ENCODE data around the gene SPOCD1. TPM values are rescaled to one million over a fixed set of nuclear protein-coding genes. Genes with fewer than 3 reads are reported as not detected.
A peak's percentile ranks its signal among the peaks of the same experiment; 100 is the strongest.

Gene SPOCD1
- total and polyA plus RNA-seq, 8 donors, result 0.06 to 0.69 (median 0.16) TPM; not detected in 4

- no peak for TF ChIP-seq CTCF (IDR thresholded peaks at IDR 0.05)
- no peak for FAIRE-seq
Observed at GRCh38 chr1:31812158-31812829, 3.5 kb downstream of the SPOCD1 start.

GRCh38 chr1:31811605-31812004 is 4.2 kb downstream of the SPOCD1 start:
- no peaks in the 10 kb centered on the region for H3K9me3 ChIP-seq

More at GRCh38 chr1:31812158-31812829, 3.5 kb downstream of the SPOCD1 start:
- Histone ChIP-seq H3K4me3 (no peak overlapping the region), H3K9me3 (no peaks in the 10 kb centered on the region), H3K36me3 (no peaks in the 10 kb centered on the region), H3K4me1 (no peaks in the 10 kb centered on the region), H3K27ac (no peak overlapping the region), H3K27me3 (no peaks in the 10 kb centered on the region)
- DNase-seq (no peak), ATAC-seq (no peak)
- intact Hi-C loops (cut with DNase I), result no loop called here
- WGBS, 2 donors, result 74 to 77% methylated on average over 9 of the region's 9 CpGs

GRCh38 chr1:31809698-31810097 is 6.1 kb downstream of the SPOCD1 start:
- Histone ChIP-seq H3K27ac (no peak overlapping the region), H3K9me3 (no peaks in the 10 kb centered on the region), H3K4me1 (no peaks in the 10 kb centered on the region), H3K27me3 (no peaks in the 10 kb centered on the region), H3K36me3 (no peaks in the 10 kb centered on the region), H3K4me3 (no peak overlapping the region)
- ATAC-seq (no peak), DNase-seq (peak in 1 of 6 donors; percentile 13), FAIRE-seq (no peak)
- no peak for TF ChIP-seq CTCF (IDR thresholded peaks at IDR 0.05)
- WGBS, 2 donors, result 57 to 60% methylated on average over 4 of the region's 4 CpGs
- intact Hi-C loops (cut with DNase I), result no loop called here

More at GRCh38 chr1:31811605-31812004, 4.2 kb downstream of the SPOCD1 start:
- no peaks in the 10 kb centered on the region for H3K4me1 ChIP-seq
- DNase-seq, result no peak
- no peaks in the 10 kb centered on the region for H3K27me3 ChIP-seq
- H3K4me3 ChIP-seq, result no peak overlapping the region
- no peak for FAIRE-seq
- no peak for ATAC-seq
- intact Hi-C loops (cut with DNase I), result no loop called here
- H3K27ac ChIP-seq, result no peak overlapping the region
- no peaks in the 10 kb centered on the region for H3K36me3 ChIP-seq
- WGBS, 2 donors, result 53 to 54% methylated on average over 7 of the region's 7 CpGs
- TF ChIP-seq CTCF (IDR thresholded peaks at IDR 0.05), result no peak

- ATAC-seq (no peak), DNase-seq (no peak), FAIRE-seq (no peak)
- Histone ChIP-seq H3K27me3 (no peaks in the 10 kb centered on the region), H3K4me3 (no peak overlapping the region), H3K36me3 (no peaks in the 10 kb centered on the region), H3K27ac (no peak overlapping the region), H3K9me3 (no peaks in the 10 kb centered on the region), H3K4me1 (no peaks in the 10 kb centered on the region)
- 62 to 63% methylated on average over 4 of the region's 4 CpGs for WGBS, 2 donors
- TF ChIP-seq CTCF (IDR thresholded peaks at IDR 0.05), result no peak
- intact Hi-C loops (cut with DNase I), result no loop called here
Observed at GRCh38 chr1:31807273-31808048, 8.4 kb downstream of the SPOCD1 start.

- no peak overlapping the region for H3K4me3 ChIP-seq
- intact Hi-C loops (cut with DNase I), result no loop called here
- no peaks in the 10 kb centered on the region for H3K9me3 ChIP-seq
- WGBS, 2 donors, result 85 to 87% methylated on average over 6 of the region's 6 CpGs
- ATAC-seq, result no peak
- FAIRE-seq, result no peak
- DNase-seq, result peak in 1 of 6 donors; percentile 40
- H3K27me3 ChIP-seq, result no peaks in the 10 kb centered on the region
- no peaks in the 10 kb centered on the region for H3K4me1 ChIP-seq
- TF ChIP-seq CTCF (IDR thresholded peaks at IDR 0.05), result no peak
- H3K36me3 ChIP-seq, result no peaks in the 10 kb centered on the region
- H3K27ac ChIP-seq, result no peak overlapping the region
Observed at GRCh38 chr1:31805318-31805717, 10.5 kb downstream of the SPOCD1 start.

Data from pancreas (tissue), 10 donors.